HG02840 (cell line): ENCODE results near the gene LHX2.

ENCODE experiments used
- ATAC-seq: cut with Tn5 transposase; IDR thresholded peaks from one replicate; pipeline ENCODE4 v1.9.1; 2021; ENCODE audit warnings: mild to moderate bottlenecking, moderate library complexity, moderate number of reproducible peaks; ENCODE audit not compliant: unreplicated experiment, low FRiP score

Gene LHX2

DNA sequence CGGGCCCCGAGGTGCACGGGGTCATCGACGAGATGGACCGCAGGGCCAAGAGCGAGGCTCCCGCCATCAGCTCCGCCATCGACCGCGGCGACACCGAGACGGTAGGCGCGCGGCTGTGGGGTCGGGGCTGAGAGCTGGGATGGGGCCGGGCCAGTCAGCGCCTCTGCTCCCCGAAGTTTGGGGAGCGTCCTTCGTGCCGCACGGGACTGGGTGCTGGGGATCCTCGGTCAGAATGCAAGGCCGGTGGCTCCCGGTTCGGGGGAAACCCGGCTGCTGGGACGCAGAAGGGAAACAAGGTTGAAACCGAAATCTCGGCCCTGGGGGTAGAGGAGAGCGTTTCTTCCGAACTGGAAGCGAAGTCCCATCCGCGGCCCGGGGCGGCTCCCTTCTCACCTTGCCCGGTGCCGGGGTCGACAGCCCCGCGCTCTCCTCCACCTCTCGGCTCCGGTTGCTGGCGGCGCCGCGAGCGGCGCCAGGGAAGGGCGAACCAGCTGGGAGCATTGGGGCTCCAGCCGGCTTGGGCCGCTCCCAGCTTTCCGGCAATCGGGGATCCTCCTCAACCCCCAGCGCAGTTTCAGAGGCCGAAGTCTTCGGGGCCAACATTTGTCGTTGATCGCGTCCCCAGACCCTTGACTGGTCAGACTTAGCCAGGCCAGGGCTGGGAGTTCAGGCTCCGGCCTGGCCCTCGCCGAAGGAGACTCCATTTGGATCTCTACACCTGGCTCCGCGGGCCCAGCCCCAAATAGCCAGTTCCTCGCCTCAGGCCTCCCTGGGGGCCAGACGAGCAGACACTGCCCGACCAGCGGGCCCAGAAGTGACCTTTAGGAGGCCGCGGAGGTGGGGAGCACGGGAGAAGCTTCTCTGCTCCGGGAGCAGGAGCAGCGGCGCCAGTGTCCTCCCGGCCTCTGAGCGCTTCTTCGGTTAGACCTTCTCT, 1.1 kb downstream of the LHX2 start:
- ATAC-seq, result no peak

GRCh38 chr9:124013309-124014210, 2.0 kb downstream of the LHX2 start:
- ATAC-seq, result no peak

- no peak for ATAC-seq
These were observed 2.8 kb downstream of the LHX2 start for GRCh38 chr9:124014211-124014955.

- no peak for ATAC-seq
These were observed 3.5 kb downstream of the LHX2 start for GRCh38 chr9:124014956-124015660.

- ATAC-seq, result no peak
These were observed 4.1 kb downstream of the LHX2 start for GRCh38 chr9:124015661-124016131.

- ATAC-seq, result no peak
These were observed 4.8 kb downstream of the LHX2 start for GRCh38 chr9:124016175-124017050.

- ATAC-seq, result no peak
These were observed 5.7 kb downstream of the LHX2 start for GRCh38 chr9:124017051-124017928.

DNA sequence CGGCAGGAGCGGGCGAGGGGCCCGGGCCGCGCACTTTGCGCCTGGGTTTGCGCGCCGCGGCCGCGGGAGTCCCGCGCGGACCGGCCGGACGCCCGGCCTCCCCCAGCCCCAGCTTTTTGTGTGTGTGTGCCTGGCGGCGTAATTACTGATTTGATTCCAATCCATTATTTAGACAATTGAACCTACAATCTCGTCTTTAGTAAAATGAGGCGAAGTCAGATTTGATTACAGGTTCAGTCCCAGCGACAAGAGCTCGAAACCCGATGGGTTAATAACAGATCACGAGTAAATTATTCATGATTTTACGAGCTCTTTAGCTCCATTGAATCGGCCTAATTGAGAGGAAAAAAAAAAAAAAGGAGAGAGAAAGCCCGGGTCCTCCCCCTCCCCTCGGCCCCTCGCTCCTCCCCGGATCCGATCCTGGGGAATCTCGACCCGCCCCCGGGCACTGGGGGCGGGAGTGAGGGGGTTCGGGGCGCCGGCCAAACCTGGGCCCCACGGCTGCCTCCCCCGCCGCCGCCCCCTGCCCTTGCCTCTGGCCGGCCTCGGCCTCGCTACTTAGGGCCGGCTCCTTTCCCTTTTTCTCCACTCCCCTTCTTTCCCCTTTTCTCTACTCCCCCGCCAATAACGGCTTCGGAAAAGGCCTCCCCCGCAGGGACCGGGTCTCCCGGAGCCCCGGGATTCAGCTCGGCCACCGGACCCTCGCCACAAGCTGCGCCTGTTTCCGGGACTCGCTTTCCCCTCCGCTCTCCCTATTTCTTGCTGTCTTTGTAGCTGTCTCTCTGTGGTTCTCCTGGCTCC, 6.6 kb downstream of the LHX2 start:
- ATAC-seq, result no peak

- ATAC-seq, result no peak
These were observed 7.4 kb downstream of the LHX2 start for GRCh38 chr9:124018730-124019697.

DNA sequence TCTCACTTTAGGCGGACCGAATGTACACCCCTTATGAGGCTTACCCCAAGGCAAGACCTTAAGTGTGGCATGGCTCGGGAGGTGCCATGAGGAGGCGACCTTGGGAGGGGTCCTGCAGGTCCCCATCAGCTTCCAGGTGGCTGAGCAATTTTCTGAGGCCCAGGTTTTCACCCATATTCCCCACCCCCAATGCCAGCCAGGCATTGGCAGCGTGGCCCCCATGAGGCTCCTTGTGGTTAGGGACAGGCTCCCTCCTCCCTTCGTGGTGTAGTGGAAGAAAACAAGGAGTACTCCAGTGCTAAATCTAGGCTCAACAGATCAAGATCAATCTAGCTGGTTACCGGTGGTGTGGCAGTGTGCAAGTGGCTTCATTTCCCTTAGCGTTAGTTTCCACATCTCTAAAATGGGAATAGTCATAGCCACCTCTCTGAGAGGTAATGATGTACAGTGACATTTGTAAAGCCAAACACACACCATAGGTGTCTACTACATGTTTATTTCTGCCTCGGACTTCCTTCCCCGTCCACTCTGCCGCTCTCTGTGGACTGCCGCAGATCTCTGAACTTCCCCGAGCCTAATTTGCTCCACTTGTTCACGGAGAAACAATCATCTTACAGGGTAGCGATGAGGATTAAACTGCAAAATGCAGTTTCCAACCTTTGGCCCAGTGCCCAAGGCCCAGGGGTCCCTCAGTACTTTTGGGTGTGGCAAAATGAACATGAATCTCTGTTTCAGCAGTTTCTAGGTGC, 8.4 kb downstream of the LHX2 start:
- ATAC-seq, result no peak

DNA sequence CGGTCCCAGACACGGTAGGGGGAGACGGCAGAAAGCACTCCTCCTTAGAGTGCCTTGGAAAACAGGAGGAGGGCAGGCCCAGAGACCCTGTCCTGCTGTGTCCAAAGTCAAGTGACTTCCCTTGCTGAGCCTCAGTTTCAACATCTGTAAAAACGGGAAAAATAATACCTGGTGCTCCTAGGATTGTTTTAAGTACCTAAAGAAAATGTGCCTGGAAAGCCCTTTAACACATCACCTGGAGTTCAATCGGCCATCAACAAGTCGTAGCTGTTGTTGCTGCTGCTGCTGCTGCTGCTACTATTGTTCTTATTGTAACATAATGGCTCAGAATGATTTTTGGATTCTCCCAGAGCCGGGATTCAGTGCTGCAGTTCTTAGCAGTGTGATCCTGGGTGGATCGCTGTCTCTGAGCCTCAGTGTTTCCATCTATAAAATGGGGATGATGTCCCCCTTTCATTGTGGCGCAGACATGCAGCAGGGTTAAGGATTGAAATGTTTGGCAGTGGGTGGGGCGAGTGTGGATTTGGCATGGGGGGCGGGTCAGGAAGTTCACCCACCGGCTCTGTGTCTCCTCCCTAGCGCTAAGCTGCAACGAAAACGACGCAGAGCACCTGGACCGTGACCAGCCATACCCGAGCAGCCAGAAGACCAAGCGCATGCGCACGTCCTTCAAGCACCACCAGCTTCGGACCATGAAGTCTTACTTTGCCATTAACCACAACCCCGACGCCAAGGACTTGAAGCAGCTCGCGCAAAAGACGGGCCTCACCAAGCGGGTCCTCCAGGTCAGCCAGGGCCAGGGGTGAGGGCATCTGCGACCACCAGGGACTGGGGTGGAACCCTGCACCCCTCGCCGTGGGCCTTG, 9.2 kb downstream of the LHX2 start:
- ATAC-seq, result no peak

DNA sequence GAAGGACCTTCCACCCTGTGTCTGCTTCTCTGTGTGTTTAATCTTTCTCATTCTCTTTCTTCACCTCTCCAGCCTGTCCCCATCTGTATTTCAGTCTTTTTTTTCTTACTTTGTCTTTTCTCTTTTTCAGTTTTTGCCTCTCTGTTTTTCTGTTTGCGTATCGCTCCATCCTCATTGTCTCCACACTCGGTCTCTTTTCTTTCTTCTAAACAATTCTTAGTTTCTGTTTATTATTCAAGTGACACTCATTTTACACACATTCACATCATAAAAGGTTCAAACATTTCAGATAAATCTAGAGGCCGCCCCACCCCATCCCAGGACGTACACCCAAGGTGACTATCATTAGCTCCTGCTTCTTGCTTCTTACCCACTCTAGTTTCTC, 9.8 kb downstream of the LHX2 start:
- ATAC-seq, result no peak

DNA sequence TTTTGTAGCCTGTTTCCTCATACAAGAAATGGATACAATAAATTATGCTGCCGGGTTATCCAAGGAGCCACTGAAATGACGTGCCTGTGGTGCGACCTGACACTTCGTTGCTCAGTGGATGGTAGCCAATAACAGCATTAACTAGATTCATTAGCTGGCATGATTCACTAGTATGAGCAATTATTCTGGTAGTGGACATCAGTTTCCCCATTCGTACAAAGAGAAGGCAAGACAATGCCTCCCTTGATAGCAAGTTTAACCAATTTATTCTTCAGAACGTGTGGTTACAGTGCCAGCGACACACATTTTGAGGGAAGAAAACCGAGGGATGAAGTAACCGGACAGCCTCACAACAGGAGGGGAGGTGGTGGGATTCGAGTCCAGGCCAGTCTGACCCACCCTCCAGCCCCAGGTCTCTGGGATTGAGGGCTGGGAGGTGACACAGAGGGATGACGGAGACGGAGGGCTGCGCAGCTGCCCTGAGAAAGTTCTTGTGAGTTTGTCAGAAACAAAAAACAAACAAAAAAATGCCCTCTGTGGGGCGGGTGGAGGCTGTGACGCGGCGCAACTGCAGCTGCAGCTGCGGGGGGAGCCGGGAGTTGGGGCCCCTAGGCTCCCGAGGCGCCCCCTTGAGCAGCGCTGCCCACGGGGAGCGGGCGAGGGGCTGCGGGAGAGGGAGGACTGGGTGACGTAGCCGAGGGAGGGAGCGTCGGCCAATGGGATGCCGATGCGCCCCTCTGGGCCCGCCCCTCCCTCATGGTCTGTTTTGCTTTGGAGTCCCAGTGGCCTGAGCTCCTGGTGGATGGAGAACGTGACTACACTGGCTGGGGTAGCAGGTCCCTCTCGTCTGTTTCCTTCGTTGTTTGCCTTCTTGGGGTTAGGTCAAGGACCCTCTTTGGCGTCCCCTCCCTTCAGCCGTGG, 10.9 kb downstream of the LHX2 start:
- ATAC-seq, result no peak
